T-helper 2 cell treated with Interferon-gamma antibody and Interleukin-4, amounts not matched to agents 5 μg/mL and 100 μg/mL, for 36 hours (primary cell): ENCODE results near the gene SERPING1.
A peak's percentile ranks its signal among the peaks of the same experiment; 100 is the strongest.
"Not testable (repeated sequence)": the region's sequence is repeated elsewhere in the genome, so short reads cannot be mapped to it uniquely, and the experiment has no call there.

Source experiments
- DNase-seq: peaks from one replicate; pipeline ENCODE4 v3.0.0; 2021; ENCODE audit warnings: low spot score
- H3K27ac Mint-ChIP-seq: one replicate; pipeline ENCODE4 v1.8.0; 2021; ENCODE audit warnings: mild to moderate bottlenecking, mixed read lengths
- H3K27me3 Mint-ChIP-seq: one replicate; pipeline ENCODE4 v1.8.0; 2021; ENCODE audit warnings: low read depth, mixed read lengths
- H3K36me3 Mint-ChIP-seq: one replicate; pipeline ENCODE4 v1.8.0; 2021; ENCODE audit warnings: low read depth, mixed read lengths
- H3K4me1 Mint-ChIP-seq: one replicate; pipeline ENCODE4 v1.8.0; 2021; ENCODE audit warnings: low read depth, mixed read lengths
- H3K4me3 Mint-ChIP-seq: one replicate; pipeline ENCODE4 v1.8.0; 2022; ENCODE audit warnings: mild to moderate bottlenecking, moderate library complexity, mixed read lengths
- H3K9me3 Mint-ChIP-seq: one replicate; pipeline ENCODE4 v1.8.0; 2021; ENCODE audit warnings: mixed read lengths

SERPING1 gene

GRCh38 chr11:57647960-57648800 lies 50.7 kb downstream of the SERPING1 start:
- peak overlapping the region; percentile 84 for H3K4me3 Mint-ChIP-seq
- no peaks in the 10 kb centered on the region for H3K36me3 Mint-ChIP-seq
- H3K4me1 Mint-ChIP-seq = peaks cover 32% of the 10 kb centered on the region
- peaks cover 54% of the 10 kb centered on the region for H3K27me3 Mint-ChIP-seq
- no peaks in the 10 kb centered on the region for H3K9me3 Mint-ChIP-seq
- no peak overlapping the region for H3K27ac Mint-ChIP-seq
- DNase-seq = no peak

GRCh38 chr11:57648801-57649735 lies 51.6 kb downstream of the SERPING1 start:
- peak overlapping the region; percentile 84 for H3K4me3 Mint-ChIP-seq
- peak overlapping the region; percentile 56 for H3K27ac Mint-ChIP-seq
- no peak for DNase-seq
- no peaks in the 10 kb centered on the region for H3K9me3 Mint-ChIP-seq
- H3K4me1 Mint-ChIP-seq = peaks cover 33% of the 10 kb centered on the region
- peaks cover 48% of the 10 kb centered on the region for H3K27me3 Mint-ChIP-seq
- no peaks in the 10 kb centered on the region for H3K36me3 Mint-ChIP-seq

- H3K27ac Mint-ChIP-seq = peak within 1 kb of the TSS; percentile 65
- H3K36me3 Mint-ChIP-seq = no peaks in the 10 kb centered on the region
- peaks cover 41% of the 10 kb centered on the region for H3K27me3 Mint-ChIP-seq
- DNase-seq = peak; percentile 48
- H3K9me3 Mint-ChIP-seq = no peaks in the 10 kb centered on the region
- peak within 1 kb of the TSS; percentile 84 for H3K4me3 Mint-ChIP-seq
- peaks cover 35% of the 10 kb centered on the region for H3K4me1 Mint-ChIP-seq
Measured at GRCh38 chr11:57649826-57650738, 52.6 kb downstream of the SERPING1 start, which contains the start of gene YPEL4. TSS of gene YPEL4 (minus strand) at chr11:57649912. CDS start at chr11:57647107, 2,805 bp downstream.

GRCh38 chr11:57650739-57651090 lies 53.2 kb downstream of the SERPING1 start:
- Mint-ChIP-seq H3K27ac (no peak overlapping the region), H3K27me3 (peaks cover 39% of the 10 kb centered on the region), H3K36me3 (no peaks in the 10 kb centered on the region), H3K4me1 (peaks cover 34% of the 10 kb centered on the region), H3K4me3 (no peak overlapping the region), H3K9me3 (no peaks in the 10 kb centered on the region)
- DNase-seq = no peak

- Mint-ChIP-seq H3K27ac (no peak overlapping the region), H3K4me3 (no peak overlapping the region), H3K9me3 (no peaks in the 10 kb centered on the region), H3K36me3 (no peaks in the 10 kb centered on the region), H3K4me1 (peaks cover 34% of the 10 kb centered on the region), H3K27me3 (peaks cover 32% of the 10 kb centered on the region)
- DNase-seq = no peak
Measured at GRCh38 chr11:57651408-57651807, 53.9 kb downstream of the SERPING1 start.

- not testable (repeated sequence) for H3K36me3 Mint-ChIP-seq, DNase-seq, H3K9me3 Mint-ChIP-seq
- Mint-ChIP-seq H3K27ac (peak overlapping the region; percentile 3), H3K4me3 (peak overlapping the region; percentile 2), H3K4me1 (peaks cover 39% of the 10 kb centered on the region), H3K27me3 (peaks cover 23% of the 10 kb centered on the region)
Measured at GRCh38 chr11:57652230-57652629, 54.7 kb downstream of the SERPING1 start.

GRCh38 chr11:57652662-57653061 lies 55.2 kb downstream of the SERPING1 start:
- no peak for DNase-seq
- Mint-ChIP-seq H3K27ac (peak overlapping the region; percentile 3), H3K27me3 (peaks cover 19% of the 10 kb centered on the region), H3K4me1 (peaks cover 37% of the 10 kb centered on the region), H3K36me3 (peaks cover 2% of the 10 kb centered on the region), H3K9me3 (no peaks in the 10 kb centered on the region), H3K4me3 (peak overlapping the region; percentile 2)

GRCh38 chr11:57653163-57653562 lies 55.7 kb downstream of the SERPING1 start:
- DNase-seq = no peak
- Mint-ChIP-seq H3K4me3 (peak overlapping the region; percentile 2), H3K4me1 (peaks cover 37% of the 10 kb centered on the region), H3K36me3 (peaks cover 3% of the 10 kb centered on the region), H3K9me3 (no peaks in the 10 kb centered on the region), H3K27ac (peak overlapping the region; percentile 3), H3K27me3 (peaks cover 14% of the 10 kb centered on the region)

- H3K4me1 Mint-ChIP-seq = peaks cover 26% of the 10 kb centered on the region
- H3K27me3 Mint-ChIP-seq = no peaks in the 10 kb centered on the region
- H3K4me3 Mint-ChIP-seq = peak overlapping the region; percentile 98
- H3K9me3 Mint-ChIP-seq = no peaks in the 10 kb centered on the region
- peak overlapping the region; percentile 95 for H3K27ac Mint-ChIP-seq
- no peak for DNase-seq
- H3K36me3 Mint-ChIP-seq = peaks cover 25% of the 10 kb centered on the region
Measured at GRCh38 chr11:57656885-57657193, 59.4 kb downstream of the SERPING1 start.

- Mint-ChIP-seq H3K4me1 (peaks cover 26% of the 10 kb centered on the region), H3K4me3 (peak within 1 kb of the TSS; percentile 98), H3K27ac (peak within 1 kb of the TSS; percentile 95), H3K27me3 (no peaks in the 10 kb centered on the region), H3K9me3 (no peaks in the 10 kb centered on the region), H3K36me3 (peaks cover 29% of the 10 kb centered on the region)
- DNase-seq = peak; percentile 100
Measured at GRCh38 chr11:57657194-57658022, 59.9 kb downstream of the SERPING1 start, which contains the start of gene CLP1. TSS of gene CLP1 (plus strand) at chr11:57657762. CDS start at chr11:57659477, 1,715 bp downstream.

- H3K4me1 Mint-ChIP-seq = peaks cover 24% of the 10 kb centered on the region
- DNase-seq = no peak
- peaks cover 33% of the 10 kb centered on the region for H3K36me3 Mint-ChIP-seq
- no peaks in the 10 kb centered on the region for H3K9me3 Mint-ChIP-seq
- H3K27me3 Mint-ChIP-seq = no peaks in the 10 kb centered on the region
- peak overlapping the region; percentile 95 for H3K27ac Mint-ChIP-seq
- peak overlapping the region; percentile 98 for H3K4me3 Mint-ChIP-seq
Measured at GRCh38 chr11:57658023-57658361, 60.5 kb downstream of the SERPING1 start.

- H3K27me3 Mint-ChIP-seq = no peaks in the 10 kb centered on the region
- H3K4me1 Mint-ChIP-seq = peaks cover 23% of the 10 kb centered on the region
- H3K9me3 Mint-ChIP-seq = no peaks in the 10 kb centered on the region
- no peak overlapping the region for H3K27ac Mint-ChIP-seq
- no peak for DNase-seq
- peaks cover 33% of the 10 kb centered on the region for H3K36me3 Mint-ChIP-seq
- no peak overlapping the region for H3K4me3 Mint-ChIP-seq
Measured at GRCh38 chr11:57659669-57660068, 62.2 kb downstream of the SERPING1 start.

GRCh38 chr11:57662893-57663292 lies 65.4 kb downstream of the SERPING1 start:
- Mint-ChIP-seq H3K4me1 (peaks cover 17% of the 10 kb centered on the region), H3K9me3 (no peaks in the 10 kb centered on the region), H3K27ac (no peak overlapping the region), H3K4me3 (no peak overlapping the region), H3K27me3 (no peaks in the 10 kb centered on the region), H3K36me3 (peaks cover 30% of the 10 kb centered on the region)
- DNase-seq = no peak
